Coronary artery (tissue), 2 donors: ENCODE measurements around the gene RAD51B.

Source experiments
- DNase-seq: peaks from one replicate; pipeline ENCODE4 v3.0.0-alpha.2; 2017; ENCODE audit warnings: low spot score
- H3K27ac ChIP-seq, 2 donors: fragments of 200-600 bp; sonication (generic); one replicate each; pipeline ENCODE4 v1.5.1; 2016 to 2019
- H3K4me3 ChIP-seq: fragments of 200-600 bp; sonication (generic); 2 replicates; pipeline ENCODE4 v1.5.1; 2016; ENCODE audit warnings: mild to moderate bottlenecking, moderate library complexity
- TF ChIP-seq, protein P1 (sequence below): fragments of 200-600 bp; sonication (generic); IDR thresholded peaks from one replicate; pipeline ENCODE4 v1.5.1; 2019; ENCODE audit warnings: antibody characterized with exemption

The RAD51B gene

GRCh38 chr14:68562911-68563250 is 743.3 kb downstream of the RAD51B start:
- Histone ChIP-seq H3K27ac (peak overlapping the region; percentile 78 to 81), H3K4me3 (no peak overlapping the region)
- no peak for DNase-seq
- TF ChIP-seq, protein P1, sequence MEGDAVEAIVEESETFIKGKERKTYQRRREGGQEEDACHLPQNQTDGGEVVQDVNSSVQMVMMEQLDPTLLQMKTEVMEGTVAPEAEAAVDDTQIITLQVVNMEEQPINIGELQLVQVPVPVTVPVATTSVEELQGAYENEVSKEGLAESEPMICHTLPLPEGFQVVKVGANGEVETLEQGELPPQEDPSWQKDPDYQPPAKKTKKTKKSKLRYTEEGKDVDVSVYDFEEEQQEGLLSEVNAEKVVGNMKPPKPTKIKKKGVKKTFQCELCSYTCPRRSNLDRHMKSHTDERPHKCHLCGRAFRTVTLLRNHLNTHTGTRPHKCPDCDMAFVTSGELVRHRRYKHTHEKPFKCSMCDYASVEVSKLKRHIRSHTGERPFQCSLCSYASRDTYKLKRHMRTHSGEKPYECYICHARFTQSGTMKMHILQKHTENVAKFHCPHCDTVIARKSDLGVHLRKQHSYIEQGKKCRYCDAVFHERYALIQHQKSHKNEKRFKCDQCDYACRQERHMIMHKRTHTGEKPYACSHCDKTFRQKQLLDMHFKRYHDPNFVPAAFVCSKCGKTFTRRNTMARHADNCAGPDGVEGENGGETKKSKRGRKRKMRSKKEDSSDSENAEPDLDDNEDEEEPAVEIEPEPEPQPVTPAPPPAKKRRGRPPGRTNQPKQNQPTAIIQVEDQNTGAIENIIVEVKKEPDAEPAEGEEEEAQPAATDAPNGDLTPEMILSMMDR = no peak

DNA sequence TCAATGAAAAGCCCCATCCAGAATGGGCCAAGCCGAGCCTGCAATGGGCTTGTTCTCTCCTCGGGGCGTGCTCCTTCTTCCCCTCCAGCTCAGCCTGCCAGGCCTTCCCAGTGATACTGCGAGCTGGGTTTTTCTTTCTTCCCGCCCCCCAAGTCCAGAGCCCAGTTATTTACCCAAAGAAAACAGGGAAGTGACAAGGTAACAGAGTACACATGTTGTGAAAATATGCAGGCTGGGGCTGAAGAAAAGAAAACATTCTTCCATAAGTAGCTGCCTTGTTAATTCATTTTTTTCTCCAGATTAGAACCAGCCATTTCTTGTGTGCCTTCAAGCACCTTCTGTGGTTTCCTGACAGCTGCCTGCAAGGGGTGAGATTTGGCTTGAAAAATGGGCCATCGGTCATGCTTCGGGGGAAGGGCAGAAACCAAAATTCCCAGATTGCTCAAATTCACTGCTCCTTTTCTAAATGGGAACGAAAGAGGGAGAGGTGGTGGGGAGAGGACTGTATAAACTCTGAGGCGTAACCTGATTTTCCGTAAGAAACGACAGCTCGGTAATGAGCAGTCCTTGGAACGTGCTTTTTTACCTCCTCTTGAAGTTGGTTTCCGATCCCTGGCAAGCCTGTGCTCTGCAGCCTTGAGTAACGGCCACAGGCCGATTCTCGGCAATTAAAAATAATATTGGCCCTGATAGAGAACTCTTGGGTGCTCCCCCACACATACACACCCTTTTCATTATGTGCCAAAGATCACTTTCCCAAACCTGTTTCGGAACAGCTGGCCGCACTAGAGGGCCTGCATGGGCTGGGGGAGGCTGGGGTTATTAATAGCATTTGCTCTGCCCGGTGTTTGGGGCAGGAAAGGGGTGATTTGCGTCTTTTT is 743.9 kb downstream of the RAD51B start:
- TF ChIP-seq, protein P1 = no peak
- peak overlapping the region; percentile 78 to 81 for H3K27ac ChIP-seq
- DNase-seq = no peak
- H3K4me3 ChIP-seq = no peak overlapping the region

DNA sequence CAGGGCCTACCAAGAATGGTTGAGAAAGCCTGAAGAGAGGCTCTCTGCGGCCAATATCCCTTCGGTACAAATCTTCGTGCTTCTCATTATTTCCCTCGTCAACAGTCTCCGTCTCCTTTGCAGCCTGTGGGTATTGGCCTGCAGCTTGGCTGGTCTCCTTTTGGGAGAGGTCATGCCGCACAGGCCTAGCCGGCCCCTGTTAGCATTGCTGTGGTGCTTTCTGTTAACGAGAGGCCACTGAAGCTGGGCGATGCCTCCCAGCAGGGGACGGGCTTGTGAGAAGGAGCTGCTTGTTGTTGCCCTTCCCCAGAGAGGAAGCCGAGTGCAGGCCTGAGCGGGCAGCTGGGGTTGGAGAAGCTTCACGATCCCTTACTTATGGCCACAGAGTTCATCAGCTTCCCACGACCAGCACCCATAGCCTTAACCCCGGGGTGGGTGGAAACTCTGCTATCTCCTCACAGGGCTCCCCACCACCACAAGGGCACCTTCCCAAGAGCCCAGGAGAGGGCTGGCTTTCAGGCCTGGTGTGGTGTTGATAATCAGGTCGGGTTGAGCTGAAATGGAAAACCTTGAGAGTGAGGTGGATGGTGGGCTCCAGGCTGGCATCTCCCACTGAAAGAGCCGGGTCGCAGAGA is 744.7 kb downstream of the RAD51B start:
- peak overlapping the region; percentile 78 to 81 for H3K27ac ChIP-seq
- TF ChIP-seq, protein P1 = no peak
- no peak overlapping the region for H3K4me3 ChIP-seq
- no peak for DNase-seq

DNA sequence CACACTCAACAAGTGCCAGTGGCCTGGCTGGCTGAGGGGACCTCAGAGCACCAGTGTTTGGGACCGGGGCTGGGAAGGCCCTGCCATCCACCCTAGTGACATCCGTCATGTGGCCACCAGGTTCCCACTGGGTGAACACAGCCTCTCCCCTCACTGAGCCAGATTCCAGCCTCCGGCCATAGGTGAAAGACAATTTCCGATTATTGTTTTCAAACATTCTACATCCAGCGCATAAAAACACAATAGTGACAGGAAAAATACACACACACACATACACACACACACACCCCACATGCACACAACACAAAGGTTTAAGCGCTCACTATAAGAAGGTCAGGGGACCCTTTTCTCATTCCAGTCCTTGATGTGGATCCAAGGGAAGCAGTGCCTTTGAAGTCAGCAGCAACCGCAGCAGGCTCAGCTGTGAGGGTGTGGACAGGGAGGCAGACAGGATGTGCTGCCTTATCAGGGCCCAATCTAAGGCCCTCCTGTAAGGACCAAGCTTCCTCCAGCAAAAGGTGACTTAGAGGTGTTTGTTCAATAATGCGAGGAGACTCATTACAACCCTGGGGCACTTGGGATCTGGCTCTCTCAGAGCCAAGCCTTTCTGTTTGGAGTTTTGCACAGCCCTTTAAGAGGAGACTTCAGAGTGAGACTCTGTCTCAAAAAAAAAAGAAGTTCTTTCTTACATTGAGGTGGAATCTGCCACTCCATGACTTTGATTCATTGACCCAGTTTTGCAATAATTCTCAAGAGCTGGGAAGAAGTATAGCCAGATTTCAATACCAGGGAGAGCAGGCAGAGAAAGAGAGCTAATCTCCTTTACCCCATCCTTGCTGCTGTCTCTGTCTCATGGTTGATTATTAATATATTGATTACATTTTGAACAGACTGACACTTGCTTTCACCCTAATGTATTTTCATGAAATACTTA is 745.5 kb downstream of the RAD51B start:
- peak overlapping the region; percentile 78 to 81 for H3K27ac ChIP-seq
- no peak for DNase-seq
- TF ChIP-seq, protein P1 = no peak
- H3K4me3 ChIP-seq = no peak overlapping the region

GRCh38 chr14:68566075-68566474 is 746.5 kb downstream of the RAD51B start:
- TF ChIP-seq, protein P1 = no peak
- DNase-seq = no peak
- no peak overlapping the region for H3K27ac ChIP-seq
- H3K4me3 ChIP-seq = no peak overlapping the region

GRCh38 chr14:68568907-68569897 is 749.6 kb downstream of the RAD51B start:
- H3K27ac ChIP-seq = peak overlapping the region in 1 of 2 donors; percentile 60
- H3K4me3 ChIP-seq = no peak overlapping the region
- TF ChIP-seq, protein P1 = no peak
- no peak for DNase-seq
